Activated T-cell treated with anti-CD3 and anti-CD28 coated beads for 24 hours (primary cell): ENCODE measurements around the gene TMPO.
"Not testable (repeated sequence)": the region's sequence is repeated elsewhere in the genome, so short reads cannot be mapped to it uniquely, and the experiment has no call there.

ENCODE experiments used
- DNase-seq: peaks from one replicate; pipeline ENCODE4 v3.0.0-alpha.2; 2020; ENCODE audit warnings: low read depth

TMPO gene

GRCh38 chr12:98579347-98579746, 64.0 kb downstream of the TMPO start:
- no peak for DNase-seq

GRCh38 chr12:98579835-98580234, 64.4 kb downstream of the TMPO start:
- no peak for DNase-seq

GRCh38 chr12:98580695-98581094, 65.3 kb downstream of the TMPO start:
- DNase-seq, result no peak

GRCh38 chr12:98581101-98581500, 65.7 kb downstream of the TMPO start:
- DNase-seq, result no peak

- DNase-seq, result no peak
These were observed 66.7 kb downstream of the TMPO start for GRCh38 chr12:98582093-98582492.

GRCh38 chr12:98587084-98587483, 71.7 kb downstream of the TMPO start:
- no peak for DNase-seq

- DNase-seq, result no peak
These were observed 75.8 kb downstream of the TMPO start for GRCh38 chr12:98591209-98591608.

- DNase-seq, result no peak
These were observed 77.5 kb downstream of the TMPO start for GRCh38 chr12:98592825-98593322.

GRCh38 chr12:98593351-98594049, 78.1 kb downstream of the TMPO start, which contains the start of gene SLC25A3:
Gene SLC25A3, plus strand, starts transcription at chr12:98593686. Its CDS starts 293 bp downstream, at chr12:98593979.
- DNase-seq, result peak; percentile 90

- DNase-seq, result no peak
These were observed 78.9 kb downstream of the TMPO start for GRCh38 chr12:98594050-98594835.

- no peak for DNase-seq
These were observed 80.0 kb downstream of the TMPO start for GRCh38 chr12:98595243-98595988.

GRCh38 chr12:98597313-98597712, 81.9 kb downstream of the TMPO start:
- not testable (repeated sequence) for DNase-seq
